Skin epidermis (tissue), 12 donors: ENCODE results near the gene RAPGEF3.

Source experiments
- H3K27ac ChIP-seq, 21 experiments: fragments of 200-600 bp; sonication (generic) in 11 of 21; one replicate each; pipeline ENCODE4 v1.5.0; 2020; ENCODE audit warnings: mild to moderate bottlenecking in 3 of 21, inconsistent platforms in 2 of 21, moderate library complexity in 2 of 21
- H3K4me3 ChIP-seq, 7 experiments: fragments of 200-600 bp; sonication (generic) in 2 of 7; one replicate each; pipeline ENCODE4 v1.5.0; 2020; ENCODE audit warnings: inconsistent platforms in 2 of 7, mild to moderate bottlenecking in 2 of 7, moderate library complexity in 1 of 7

The RAPGEF3 gene

GRCh38 chr12:47779943-47780504 lies 21.3 kb upstream of the RAPGEF3 start:
- Histone ChIP-seq H3K27ac (peak overlapping the region in 6 of 21 experiments; percentile 4 to 56 (median 28)), H3K4me3 (no peak overlapping the region)

DNA sequence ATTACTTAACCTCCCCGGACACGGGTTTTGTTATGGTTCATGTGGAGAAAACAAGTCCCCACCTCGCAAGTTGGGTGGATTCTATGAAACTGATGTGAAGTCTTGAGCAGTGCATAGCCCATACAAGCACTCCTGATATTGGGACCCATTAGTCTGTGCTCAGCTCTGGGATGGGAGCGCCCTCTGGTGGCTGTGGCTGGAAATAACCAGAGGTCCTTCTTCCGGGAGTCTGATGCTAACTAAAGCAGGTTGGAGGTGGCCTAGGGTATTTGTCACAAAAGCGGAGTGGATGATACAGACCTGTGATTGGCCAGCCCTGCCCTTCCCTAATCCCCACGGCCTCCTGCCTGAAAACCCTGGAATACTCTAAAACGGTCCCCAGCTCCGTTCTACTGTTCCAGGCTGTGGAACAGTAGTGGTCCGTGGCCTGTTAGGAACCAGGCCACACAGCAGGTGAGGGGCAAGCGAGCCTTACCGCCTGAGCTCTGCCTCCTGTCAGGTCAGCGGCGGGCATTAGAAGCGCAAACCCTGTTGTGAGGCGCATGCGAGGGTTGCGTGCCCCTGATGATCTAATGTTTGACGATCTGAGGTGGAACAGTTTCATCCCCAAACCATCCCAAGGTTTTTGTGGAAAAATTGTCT lies 20.7 kb upstream of the RAPGEF3 start:
- H3K4me3 ChIP-seq: no peak overlapping the region

DNA sequence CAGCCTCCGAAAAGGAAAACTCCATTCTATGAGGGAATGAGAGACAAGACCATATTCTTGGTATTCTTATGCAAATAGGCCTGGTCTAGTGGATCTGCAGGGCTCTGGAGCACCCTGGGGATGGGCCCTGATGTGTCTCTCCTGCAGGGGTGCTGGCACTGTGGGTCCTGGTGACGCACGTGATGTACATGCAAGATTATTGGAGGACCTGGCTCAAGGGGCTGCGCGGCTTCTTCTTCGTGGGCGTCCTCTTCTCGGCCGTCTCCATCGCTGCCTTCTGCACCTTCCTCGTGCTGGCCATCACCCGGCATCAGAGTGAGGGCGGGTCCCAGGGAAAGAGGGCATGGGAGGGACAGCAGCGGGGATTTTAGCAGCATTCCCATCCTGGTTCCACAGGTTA lies 20.2 kb upstream of the RAPGEF3 start:
- Histone ChIP-seq H3K4me3 (no peak overlapping the region), H3K27ac (no peak overlapping the region)

More for the DNA sequence above, 20.7 kb upstream of the RAPGEF3 start:
- H3K27ac ChIP-seq: peak overlapping the region in 4 of 21 experiments; percentile 26 to 56 (median 40)

DNA sequence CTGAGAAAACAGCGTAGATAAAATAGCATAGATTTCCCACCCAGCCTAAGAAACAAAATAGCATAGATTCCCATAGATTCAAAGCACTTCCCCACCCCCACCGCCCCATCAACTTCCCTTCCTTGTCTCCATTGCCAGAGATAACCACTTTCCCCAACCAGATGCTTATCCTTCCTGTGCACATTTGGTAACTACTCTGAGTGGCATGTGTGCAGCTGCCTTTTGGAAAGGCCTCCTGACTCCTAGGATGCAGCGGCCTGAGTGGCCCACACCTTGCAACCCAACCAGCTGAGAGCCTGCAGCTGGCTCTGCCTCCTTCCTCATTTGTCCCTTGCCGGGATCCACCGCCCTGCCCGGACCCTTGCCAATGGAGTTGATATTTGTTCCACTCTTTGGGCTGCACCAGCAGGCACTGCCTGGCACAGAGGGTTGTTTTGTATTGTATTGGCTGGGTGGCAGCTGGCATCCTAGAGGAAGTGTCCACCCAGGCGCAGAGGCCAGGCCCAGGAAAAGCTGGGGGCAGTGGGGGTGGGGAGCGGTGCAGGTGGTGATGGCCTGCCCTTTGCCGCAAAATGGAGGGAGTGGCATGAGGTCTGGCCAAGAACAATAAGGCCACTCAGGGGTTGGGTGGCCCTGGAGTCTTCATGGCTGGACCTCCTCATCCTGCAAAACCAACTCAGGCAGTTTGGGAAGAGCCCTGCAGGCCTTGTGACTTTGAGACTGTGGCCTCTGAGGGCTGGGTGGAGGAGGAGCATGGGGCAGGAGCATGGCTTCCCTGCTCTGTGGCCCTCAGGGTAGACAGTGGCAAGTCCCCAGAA lies 19.3 kb upstream of the RAPGEF3 start:
- Histone ChIP-seq H3K4me3 (no peak overlapping the region), H3K27ac (peak overlapping the region in 12 of 21 experiments; percentile 18 to 75 (median 64))

- Histone ChIP-seq H3K27ac (peak overlapping the region in 16 of 21 experiments; percentile 7 to 75 (median 57)), H3K4me3 (no peak overlapping the region)
Measured at GRCh38 chr12:47777151-47777550, 18.5 kb upstream of the RAPGEF3 start.

- Histone ChIP-seq H3K4me3 (no peak overlapping the region), H3K27ac (peak overlapping the region in 17 of 21 experiments; percentile 7 to 75 (median 57))
Measured at GRCh38 chr12:47776471-47777143, 17.9 kb upstream of the RAPGEF3 start.

GRCh38 chr12:47775100-47775911 lies 16.6 kb upstream of the RAPGEF3 start:
- no peak overlapping the region for H3K4me3 ChIP-seq

GRCh38 chr12:47774663-47775062 lies 16.0 kb upstream of the RAPGEF3 start:
- H3K27ac ChIP-seq: peak overlapping the region in 9 of 21 experiments; percentile 1 to 90 (median 26)
- H3K4me3 ChIP-seq: no peak overlapping the region

More at GRCh38 chr12:47775100-47775911, 16.6 kb upstream of the RAPGEF3 start:
- peak overlapping the region in 13 of 21 experiments; percentile 1 to 75 (median 44) for H3K27ac ChIP-seq

GRCh38 chr12:47773858-47774580 lies 15.3 kb upstream of the RAPGEF3 start:
- peak overlapping the region; percentile 44 to 92 (median 77) for H3K4me3 ChIP-seq
- peak overlapping the region in 19 of 21 experiments; percentile 24 to 90 (median 81) for H3K27ac ChIP-seq

- peak within 1 kb of the TSS in 20 of 21 experiments; percentile 24 to 90 (median 80) for H3K27ac ChIP-seq
Measured at GRCh38 chr12:47773062-47773857, 14.6 kb upstream of the RAPGEF3 start, which contains the start of gene SLC48A1. Gene SLC48A1, plus strand, starts transcription at chr12:47773238. Its CDS starts 67 bp downstream, at chr12:47773305.

GRCh38 chr12:47772738-47773061 lies 14.0 kb upstream of the RAPGEF3 start:
- peak overlapping the region; percentile 44 to 92 (median 77) for H3K4me3 ChIP-seq
- peak overlapping the region in 10 of 21 experiments; percentile 49 to 88 (median 80) for H3K27ac ChIP-seq

More at GRCh38 chr12:47773062-47773857, 14.6 kb upstream of the RAPGEF3 start, which contains the start of gene SLC48A1:
- H3K4me3 ChIP-seq: peak within 1 kb of the TSS; percentile 44 to 92 (median 77)

DNA sequence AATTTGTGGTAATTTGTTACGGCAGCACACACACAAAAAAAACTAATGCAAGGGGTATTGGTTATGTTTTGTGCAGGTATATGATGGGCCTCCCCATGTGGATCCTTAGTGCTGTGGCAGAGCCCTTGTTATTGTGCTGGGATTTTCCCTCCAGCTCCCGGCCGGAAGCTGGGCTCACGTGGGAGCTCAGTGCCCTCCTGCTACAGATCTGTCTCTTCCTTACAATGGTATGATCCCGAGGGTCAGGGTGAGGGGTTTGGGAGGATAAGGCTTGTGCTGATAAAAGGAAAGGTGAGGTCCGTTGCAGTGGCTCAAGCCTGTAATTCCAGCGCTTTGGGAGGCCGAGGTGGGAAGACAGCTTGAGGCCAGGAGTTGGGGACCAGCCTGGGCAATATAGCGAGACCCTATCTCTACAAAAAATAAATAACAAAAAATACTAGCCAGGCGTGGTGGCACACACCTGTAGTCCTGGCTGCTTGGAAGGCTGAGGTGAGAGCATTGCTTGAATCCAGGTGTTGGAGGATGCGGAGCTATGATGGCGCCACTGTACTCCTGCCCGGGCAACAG lies 13.5 kb upstream of the RAPGEF3 start:
- peak overlapping the region in 2 of 21 experiments; percentile 49 to 80 for H3K27ac ChIP-seq
- H3K4me3 ChIP-seq: peak overlapping the region in 1 of 7 experiments; percentile 63

- H3K27ac ChIP-seq: no peak overlapping the region
- H3K4me3 ChIP-seq: no peak overlapping the region
Measured at GRCh38 chr12:47771304-47771703, 12.6 kb upstream of the RAPGEF3 start.

GRCh38 chr12:47770086-47770726 lies 11.5 kb upstream of the RAPGEF3 start:
- Histone ChIP-seq H3K4me3 (no peak overlapping the region), H3K27ac (no peak overlapping the region)

DNA sequence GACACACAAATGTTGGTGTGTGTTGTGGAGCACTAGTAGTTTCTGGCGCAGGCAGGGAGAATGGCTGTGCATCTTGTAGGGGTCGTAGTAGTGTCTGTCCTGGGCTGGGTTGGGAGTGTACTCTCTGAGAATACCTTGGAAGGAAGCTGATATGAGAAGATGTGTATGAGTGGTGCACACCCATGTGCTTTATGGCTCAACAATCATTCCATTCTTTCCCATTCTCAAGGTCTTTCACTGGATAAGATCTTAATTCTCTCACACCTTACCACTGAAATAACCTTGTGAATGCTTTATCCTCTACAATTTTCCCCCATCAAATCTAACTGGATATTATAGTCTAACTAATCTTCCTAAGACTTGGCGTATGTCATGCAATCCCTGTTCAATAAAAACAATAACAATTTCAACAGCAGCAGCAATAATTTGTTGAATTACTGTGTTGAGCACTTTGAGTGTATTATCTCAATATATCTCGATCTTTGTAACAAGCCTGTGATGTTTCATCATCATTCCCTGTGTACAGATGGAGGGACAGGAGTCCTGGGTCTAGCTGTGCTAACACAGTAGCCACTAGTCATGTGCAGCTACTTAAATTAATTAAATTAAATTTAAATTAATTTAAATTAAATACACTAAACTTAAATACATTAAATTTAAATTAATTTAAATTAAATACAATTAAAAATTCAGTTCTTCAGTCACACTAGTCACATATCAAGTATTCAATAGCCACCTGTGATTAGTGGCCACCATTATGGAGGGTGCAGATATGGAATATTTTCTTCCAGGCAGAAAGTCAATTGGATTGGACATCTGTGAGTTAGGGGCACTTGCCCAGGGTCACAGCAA lies 10.8 kb upstream of the RAPGEF3 start:
- Histone ChIP-seq H3K27ac (no peak overlapping the region), H3K4me3 (no peak overlapping the region)
